HTERT RPE-1 (cell line): ENCODE results near the gene ATP8A2.
"Not testable (repeated sequence)": the region's sequence is repeated elsewhere in the genome, so short reads cannot be mapped to it uniquely, and the experiment has no call there.

ENCODE experiments used
- in situ Hi-C: fragments of 300-500 bp; cut with MboI; formaldehyde crosslinking; loops from 4 replicates; pipeline ENCODE4 v1.14.3; 2020; ENCODE audit warnings: low sequenced_read_pairs

The ATP8A2 gene

DNA sequence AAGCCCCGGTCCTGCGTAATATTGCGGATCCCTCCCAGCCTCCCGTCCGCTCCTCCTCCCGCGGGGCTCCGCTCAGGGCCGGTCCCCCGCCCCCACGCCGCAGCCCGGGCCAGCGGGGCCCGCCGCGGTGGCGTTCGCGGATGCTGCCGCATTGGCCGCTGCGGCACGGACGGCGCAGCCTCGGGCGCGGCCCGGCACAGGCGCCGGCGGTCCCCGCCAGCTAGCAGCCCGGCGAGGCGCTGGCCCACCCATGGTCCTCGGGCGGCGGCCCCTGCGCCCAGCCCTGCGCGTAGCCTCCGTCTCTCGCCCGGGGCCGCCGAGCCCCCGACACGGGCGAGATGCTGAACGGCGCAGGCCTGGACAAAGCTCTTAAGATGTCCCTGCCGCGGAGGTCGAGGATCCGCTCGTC lies at the start of gene ATP8A2:
TSS of gene ATP8A2 (plus strand) at position 100 of the 409 bp plus-strand sequence. CDS start at position 339, 239 bp downstream.
- in situ Hi-C loops: no loop called here

DNA sequence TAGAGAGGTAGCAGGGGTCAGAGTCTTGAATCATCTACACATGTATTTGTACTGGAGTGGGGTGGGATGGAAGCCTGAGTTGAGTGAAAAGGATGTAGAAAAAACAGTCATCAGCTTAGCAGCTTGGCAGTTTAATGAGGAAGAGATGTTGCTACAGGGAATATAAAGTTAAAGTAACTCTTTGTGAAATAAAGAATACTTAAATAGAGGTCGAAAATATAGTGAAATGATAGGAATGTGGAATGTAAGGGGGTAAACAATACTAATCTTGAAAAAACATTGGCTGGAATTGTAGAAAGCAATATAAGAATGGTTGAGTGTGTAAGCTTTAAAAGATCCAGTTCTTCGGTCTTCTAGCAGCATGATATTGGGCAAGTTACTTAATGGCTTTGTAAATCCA lies 47.7 kb upstream of the ATP8A2 start:
- in situ Hi-C loops: no loop called here

DNA sequence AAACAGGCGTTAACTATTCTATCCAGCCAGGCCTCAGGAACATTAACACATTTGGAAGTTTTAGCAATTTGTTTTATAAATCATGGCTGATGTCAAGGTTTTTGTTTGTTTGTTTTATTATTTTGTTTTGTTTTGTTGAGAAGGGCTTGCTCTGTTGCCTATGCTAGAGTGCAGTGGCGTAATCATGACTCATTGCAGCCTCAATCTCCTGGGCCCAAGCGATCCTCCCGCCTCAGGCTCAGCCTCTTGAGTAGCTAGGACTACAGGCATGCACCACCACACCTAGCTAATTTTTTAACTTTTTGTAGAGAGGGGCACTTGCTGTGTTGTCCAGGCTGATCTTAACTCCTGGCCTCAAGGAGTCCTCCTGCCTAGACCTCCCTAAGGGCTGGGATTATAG lies 42.1 kb upstream of the ATP8A2 start:
- in situ Hi-C loops: no loop called here

GRCh38 chr13:25330541-25330940 lies 41.2 kb upstream of the ATP8A2 start:
- in situ Hi-C loops: no loop called here

DNA sequence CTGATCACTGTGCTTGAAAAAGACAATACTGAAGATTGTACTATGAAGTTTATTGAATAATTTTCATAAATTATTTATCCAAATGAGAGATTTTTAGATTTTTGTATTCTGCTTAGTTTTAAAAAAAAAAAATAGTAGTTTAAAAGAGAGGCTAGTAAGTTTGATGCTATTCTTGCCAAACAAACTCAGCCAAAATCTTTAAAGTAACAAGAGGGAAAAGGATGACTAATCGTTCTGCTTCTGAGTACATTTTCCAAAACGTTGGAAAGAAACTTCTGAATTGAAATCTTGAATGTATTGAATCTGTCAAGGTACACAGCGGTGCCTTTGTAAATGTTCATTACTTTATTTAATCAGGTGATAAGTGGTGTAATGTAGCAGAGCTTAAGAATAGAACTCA lies 35.9 kb upstream of the ATP8A2 start:
- in situ Hi-C loops: no loop called here

GRCh38 chr13:25345576-25345975 lies 26.2 kb upstream of the ATP8A2 start:
- in situ Hi-C loops: no loop called here

DNA sequence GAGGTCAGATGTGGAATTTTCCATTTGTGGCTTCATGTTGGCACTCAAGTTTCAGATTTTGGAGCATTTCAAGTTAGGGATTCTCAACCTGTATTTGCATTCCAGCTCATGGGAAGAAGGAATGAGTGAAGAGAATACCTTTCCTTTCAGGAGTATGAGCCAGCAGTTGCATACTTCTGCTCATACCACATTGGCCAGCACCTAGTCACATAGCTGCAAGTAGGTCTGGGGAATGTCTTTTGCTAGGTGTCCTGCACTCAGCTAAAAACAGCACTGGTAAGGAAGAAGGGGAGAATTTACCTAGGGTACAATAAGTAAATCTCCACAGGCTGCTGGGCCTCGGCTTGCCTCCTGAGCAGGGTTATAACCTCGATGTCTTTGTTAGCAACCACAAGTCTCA lies 24.6 kb upstream of the ATP8A2 start:
- in situ Hi-C loops: no loop called here

- in situ Hi-C loops: no loop called here
Observed at GRCh38 chr13:25351404-25351803, 20.4 kb upstream of the ATP8A2 start.

- in situ Hi-C loops: no loop called here
Observed at GRCh38 chr13:25352230-25352629, 19.5 kb upstream of the ATP8A2 start.

DNA sequence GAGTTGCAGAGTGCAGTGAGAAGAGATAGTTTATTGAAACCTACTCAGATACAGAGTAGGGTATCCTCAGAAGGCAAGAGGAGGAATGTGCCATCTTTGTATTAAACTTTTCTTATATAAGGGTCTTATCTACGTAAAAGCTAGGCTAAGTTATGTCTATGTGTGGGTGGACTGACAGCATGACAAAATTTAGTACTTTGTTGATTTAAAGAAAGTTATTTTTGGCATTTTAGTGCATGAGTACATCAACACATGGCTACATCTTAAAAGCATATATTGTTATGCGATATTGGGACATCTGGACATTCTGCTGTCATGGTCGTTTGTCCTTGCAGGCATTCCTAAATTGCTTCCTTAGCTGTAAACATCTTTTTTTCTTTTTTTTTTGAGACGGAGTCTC lies 19.0 kb upstream of the ATP8A2 start:
- in situ Hi-C loops: no loop called here

DNA sequence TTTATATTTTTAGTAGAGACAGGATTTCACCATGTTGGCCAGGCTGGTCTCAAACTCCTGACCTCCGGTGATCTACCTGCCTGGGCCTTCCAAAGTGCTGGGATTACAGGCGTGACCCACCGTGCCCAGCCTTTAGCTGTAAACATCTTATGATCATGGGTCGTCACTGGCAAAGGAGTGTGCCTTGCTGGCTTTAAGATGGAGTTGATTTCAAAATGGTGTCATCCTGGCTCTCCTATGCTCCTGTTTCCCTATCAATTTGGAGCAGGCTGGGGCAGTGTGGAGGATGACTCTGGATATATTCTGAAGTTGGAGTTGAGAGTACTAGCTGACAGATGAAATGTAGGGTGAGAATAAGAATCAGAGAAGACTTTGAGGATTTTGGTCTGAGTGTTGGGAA lies 18.4 kb upstream of the ATP8A2 start:
- in situ Hi-C loops: no loop called here

- in situ Hi-C loops: no loop called here
Observed at GRCh38 chr13:25354377-25354776, 17.4 kb upstream of the ATP8A2 start.

DNA sequence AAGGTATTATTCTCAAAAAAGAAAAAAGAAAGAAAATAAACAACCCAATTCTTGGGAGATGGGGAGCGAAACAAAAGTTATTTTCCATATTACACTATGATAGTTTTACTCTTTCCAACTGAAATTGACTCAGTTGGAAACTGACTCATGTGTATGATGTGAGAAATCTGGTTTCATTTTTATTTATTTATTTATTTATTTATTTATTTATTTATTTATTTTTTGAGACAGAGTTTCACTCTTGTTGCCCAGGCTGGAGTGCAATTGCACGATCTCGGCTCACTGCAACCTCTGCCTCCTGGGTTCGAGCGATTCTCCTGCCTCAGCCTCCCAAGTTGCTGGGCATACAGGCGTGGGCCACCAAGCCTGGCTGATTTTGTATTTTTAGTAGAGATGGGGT lies 11.3 kb upstream of the ATP8A2 start:
- in situ Hi-C loops: not testable (repeated sequence)

- in situ Hi-C loops: no loop called here
Observed at GRCh38 chr13:25365720-25366235, 6.0 kb upstream of the ATP8A2 start.

- in situ Hi-C loops: no loop called here
Observed at GRCh38 chr13:25371158-25371874, 458 bp upstream of the ATP8A2 start.

GRCh38 chr13:25372284-25373081 lies 709 bp downstream of the ATP8A2 start:
- in situ Hi-C loops: no loop called here

DNA sequence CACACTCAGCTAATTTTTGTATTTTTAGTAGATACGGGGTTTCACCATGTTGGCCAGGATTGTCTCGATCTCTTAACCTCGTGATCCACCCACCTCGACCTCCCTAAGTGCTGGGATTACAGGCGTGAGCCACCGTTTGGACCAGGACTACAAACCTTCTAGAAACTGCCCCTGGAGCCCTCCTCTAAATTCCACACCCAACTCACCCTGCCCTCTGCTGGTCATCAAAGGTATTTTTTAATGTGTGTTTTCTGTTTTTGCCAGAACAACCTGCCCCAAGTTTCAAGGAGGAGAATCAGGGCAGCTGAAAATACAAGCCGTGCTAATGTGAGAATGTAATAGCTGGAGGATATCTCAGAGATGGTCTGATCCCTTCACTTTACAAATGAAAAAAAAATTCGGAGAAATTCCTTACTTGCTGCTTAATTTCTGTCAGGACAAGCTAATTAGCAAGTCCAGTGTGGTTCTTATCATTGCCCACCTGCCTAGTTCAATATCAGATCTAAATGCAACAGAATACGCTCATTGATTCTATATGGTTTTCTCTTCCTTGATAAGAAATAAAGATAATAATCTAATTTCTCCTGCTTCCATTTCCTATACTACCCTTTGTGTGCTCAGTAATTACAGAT lies 4.1 kb downstream of the ATP8A2 start:
- in situ Hi-C loops: no loop called here

GRCh38 chr13:25377244-25377962 lies 5.6 kb downstream of the ATP8A2 start:
- in situ Hi-C loops: no loop called here

- in situ Hi-C loops: no loop called here
Observed at GRCh38 chr13:25378528-25378927, 6.8 kb downstream of the ATP8A2 start.

- in situ Hi-C loops: no loop called here
Observed at GRCh38 chr13:25379011-25379410, 7.2 kb downstream of the ATP8A2 start.

DNA sequence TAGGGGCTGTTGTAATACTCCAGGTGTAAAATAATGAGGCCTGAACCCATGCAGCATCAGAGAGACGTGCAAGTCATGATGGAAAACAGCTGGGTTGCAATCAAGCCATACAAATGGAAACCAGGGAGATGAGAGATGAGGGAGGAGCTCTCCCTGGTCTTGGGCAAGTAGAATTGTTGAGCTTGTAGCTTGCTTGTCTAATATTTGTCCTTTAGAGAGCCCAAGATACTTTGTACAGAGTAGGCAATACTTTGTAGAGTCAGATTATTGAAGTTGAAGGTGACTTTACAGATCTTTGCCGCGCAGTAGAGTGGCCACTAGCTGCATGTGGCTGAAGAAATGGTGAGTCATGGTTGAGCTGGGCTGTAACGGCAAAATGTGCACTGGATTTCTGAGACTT lies 8.3 kb downstream of the ATP8A2 start:
- in situ Hi-C loops: no loop called here
